SU-DHL-6 (cell line): ENCODE results near the gene FBXO41.

Experiments
- CTCF ChIP-seq: fragments of 200-600 bp; sonication (generic); IDR thresholded peaks from one replicate; pipeline ENCODE4 v1.5.1; 2017; ENCODE audit warnings: antibody characterized with exemption, mild to moderate bottlenecking, low read length, moderate library complexity; ENCODE audit not compliant: insufficient read depth, poor library complexity, severe bottlenecking
- EZH2phosphoT487 ChIP-seq: fragments of 200-600 bp; sonication (generic), shearing (Covaris generic); conservative IDR thresholded peaks from 2 replicates; pipeline ENCODE4 v1.6.1; 2018; ENCODE audit warnings: mild to moderate bottlenecking, antibody characterized with exemption, low read length, moderate library complexity, mixed read lengths

- TF ChIP-seq CTCF = no peak
- TF ChIP-seq EZH2phosphoT487 = no peak
These were observed 50.9 kb downstream of the FBXO41 start, which contains the start of gene PRADC1 for GRCh38 chr2:73233154-73233931.
